PFSK-1 (cell line): ENCODE measurements around the gene DTX3.

Experiments used
- FOXP2 ChIP-seq: optimal IDR thresholded peaks from 2 replicates; pipeline ENCODE3; 2011; ENCODE audit warnings: borderline replicate concordance, control low read depth, inconsistent platforms; ENCODE audit not compliant: insufficient read depth; ENCODE audit errors: extremely low read length, extremely low read depth
- POLR2AphosphoS5 ChIP-seq: IDR thresholded peaks from 2 replicates; pipeline ENCODE4 v1.6.1; 2012; ENCODE audit warnings: low read depth, mild to moderate bottlenecking, control low read depth, low read length, moderate library complexity
- SIN3A ChIP-seq: IDR thresholded peaks from 2 replicates; pipeline ENCODE4 v1.6.1; 2012; ENCODE audit warnings: mild to moderate bottlenecking, low read length, moderate library complexity, borderline replicate concordance; ENCODE audit not compliant: insufficient read depth
- TAF1 ChIP-seq: IDR thresholded peaks from 2 replicates; pipeline ENCODE4 v1.6.1; 2012; ENCODE audit warnings: low read length, control low read depth, borderline replicate concordance; ENCODE audit not compliant: insufficient read depth
- TF ChIP-seq, protein P1 (sequence below), 2 experiments: IDR thresholded peaks; 2 replicates each; pipeline versions ENCODE4 v1.6.1 to v1.8.0; 2011 to 2012; ENCODE audit warnings: low read depth in 2 of 2, low read length in 2 of 2, control low read depth in 1 of 2, inconsistent platforms in 1 of 2, mild to moderate bottlenecking in 1 of 2, moderate library complexity in 1 of 2; ENCODE audit not compliant: insufficient read depth in 1 of 2

Gene DTX3

DNA sequence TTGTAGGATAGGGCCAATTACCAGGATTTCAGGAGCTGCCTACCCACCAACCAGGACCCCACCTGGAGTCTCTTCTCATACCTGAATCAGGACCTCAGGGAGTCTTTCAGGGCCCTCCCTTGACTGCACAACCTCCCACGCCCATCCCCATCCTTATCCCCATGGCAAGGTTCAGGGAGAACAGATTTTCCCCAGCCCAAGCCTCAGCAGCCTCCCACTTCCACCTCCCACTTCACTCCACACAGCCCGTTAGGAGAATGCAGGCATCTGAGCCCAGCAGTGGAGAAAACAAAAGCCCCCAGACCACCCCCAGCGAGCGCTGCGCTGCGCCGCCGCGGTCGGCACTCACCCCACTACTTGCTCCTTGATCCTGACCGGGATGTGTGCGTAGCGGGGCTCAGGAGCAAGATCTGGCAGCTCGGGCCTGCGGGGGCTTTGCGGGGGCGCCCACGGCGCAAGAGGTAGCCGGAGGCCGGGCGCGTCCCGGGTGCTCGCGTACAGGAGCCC lies 27.0 kb downstream of the DTX3 start:
- TF ChIP-seq TAF1, result no peak
- TF ChIP-seq, protein P1, sequence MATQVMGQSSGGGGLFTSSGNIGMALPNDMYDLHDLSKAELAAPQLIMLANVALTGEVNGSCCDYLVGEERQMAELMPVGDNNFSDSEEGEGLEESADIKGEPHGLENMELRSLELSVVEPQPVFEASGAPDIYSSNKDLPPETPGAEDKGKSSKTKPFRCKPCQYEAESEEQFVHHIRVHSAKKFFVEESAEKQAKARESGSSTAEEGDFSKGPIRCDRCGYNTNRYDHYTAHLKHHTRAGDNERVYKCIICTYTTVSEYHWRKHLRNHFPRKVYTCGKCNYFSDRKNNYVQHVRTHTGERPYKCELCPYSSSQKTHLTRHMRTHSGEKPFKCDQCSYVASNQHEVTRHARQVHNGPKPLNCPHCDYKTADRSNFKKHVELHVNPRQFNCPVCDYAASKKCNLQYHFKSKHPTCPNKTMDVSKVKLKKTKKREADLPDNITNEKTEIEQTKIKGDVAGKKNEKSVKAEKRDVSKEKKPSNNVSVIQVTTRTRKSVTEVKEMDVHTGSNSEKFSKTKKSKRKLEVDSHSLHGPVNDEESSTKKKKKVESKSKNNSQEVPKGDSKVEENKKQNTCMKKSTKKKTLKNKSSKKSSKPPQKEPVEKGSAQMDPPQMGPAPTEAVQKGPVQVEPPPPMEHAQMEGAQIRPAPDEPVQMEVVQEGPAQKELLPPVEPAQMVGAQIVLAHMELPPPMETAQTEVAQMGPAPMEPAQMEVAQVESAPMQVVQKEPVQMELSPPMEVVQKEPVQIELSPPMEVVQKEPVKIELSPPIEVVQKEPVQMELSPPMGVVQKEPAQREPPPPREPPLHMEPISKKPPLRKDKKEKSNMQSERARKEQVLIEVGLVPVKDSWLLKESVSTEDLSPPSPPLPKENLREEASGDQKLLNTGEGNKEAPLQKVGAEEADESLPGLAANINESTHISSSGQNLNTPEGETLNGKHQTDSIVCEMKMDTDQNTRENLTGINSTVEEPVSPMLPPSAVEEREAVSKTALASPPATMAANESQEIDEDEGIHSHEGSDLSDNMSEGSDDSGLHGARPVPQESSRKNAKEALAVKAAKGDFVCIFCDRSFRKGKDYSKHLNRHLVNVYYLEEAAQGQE (IDR thresholded peaks at IDR 0.05; ENCODE audit: insufficient read depth in 1 of 2, low read depth in 2 of 2, low read length in 2 of 2), result no peak
- no peak for TF ChIP-seq POLR2AphosphoS5
- no peak for TF ChIP-seq FOXP2
- no peak for TF ChIP-seq SIN3A

DNA sequence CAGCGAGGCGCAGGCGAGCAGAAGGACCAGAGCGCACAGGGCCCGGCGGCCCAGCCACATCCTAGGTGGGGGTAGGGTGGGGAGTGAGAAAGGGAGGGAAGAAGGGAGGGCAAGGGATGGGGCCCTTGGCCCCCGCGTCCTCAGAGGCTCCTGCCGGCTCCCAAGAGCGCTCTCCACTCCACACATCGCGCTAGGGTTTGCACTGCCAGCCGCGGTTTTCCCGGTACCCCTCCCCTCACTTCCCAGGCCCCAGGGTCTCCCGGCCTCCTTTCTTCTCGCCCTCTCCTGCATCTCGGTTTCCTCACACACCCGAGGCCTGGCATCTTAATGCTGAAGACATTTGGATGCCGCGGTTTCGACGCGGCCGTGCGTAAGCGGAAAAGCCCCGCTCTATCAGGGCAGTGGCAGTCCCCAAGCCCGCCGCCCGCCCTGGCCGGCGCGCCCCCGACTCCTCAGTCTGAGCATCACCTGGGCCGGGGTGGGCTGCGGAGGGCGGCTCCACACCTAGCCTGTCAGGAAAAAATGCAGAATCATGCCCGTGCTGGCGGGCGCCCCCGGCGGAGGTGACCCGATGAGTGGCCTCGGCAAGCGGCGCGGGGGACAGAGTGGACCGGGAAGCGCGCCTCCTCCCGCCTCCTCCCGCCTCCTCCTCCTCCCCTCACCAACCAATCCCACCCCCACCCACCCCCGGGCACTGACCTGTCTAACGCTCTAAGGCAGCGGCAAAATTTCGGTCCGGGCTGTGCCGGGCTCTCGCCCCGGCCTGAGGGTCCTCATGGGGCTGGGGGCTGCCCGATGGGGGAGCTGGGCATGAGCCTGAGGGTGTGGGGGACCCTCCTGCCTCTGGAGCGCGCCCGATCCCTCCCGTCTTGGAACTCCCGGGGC lies 27.7 kb downstream of the DTX3 start:
- TF ChIP-seq POLR2AphosphoS5, result no peak
- TF ChIP-seq SIN3A, result no peak
- TF ChIP-seq, protein P1 (IDR thresholded peaks at IDR 0.05; ENCODE audit: insufficient read depth in 1 of 2, low read depth in 2 of 2, low read length in 2 of 2), result no peak
- no peak for TF ChIP-seq FOXP2
- no peak for TF ChIP-seq TAF1

GRCh38 chr12:57632958-57633840 lies 28.6 kb downstream of the DTX3 start, which contains the start of gene B4GALNT1:
TSS of gene B4GALNT1 (minus strand) at chr12:57633201. CDS start at chr12:57632132, 1,069 bp downstream.
- TF ChIP-seq FOXP2 (peak; percentile 61), TAF1 (no peak; the same call in 1 of the 2 replicates), POLR2AphosphoS5 (peak; percentile 46; the same call in 1 of the 2 replicates), SIN3A (no peak)
- TF ChIP-seq, protein P1 (IDR thresholded peaks at IDR 0.05; ENCODE audit: insufficient read depth in 1 of 2, low read depth in 2 of 2, low read length in 2 of 2), result no peak

DNA sequence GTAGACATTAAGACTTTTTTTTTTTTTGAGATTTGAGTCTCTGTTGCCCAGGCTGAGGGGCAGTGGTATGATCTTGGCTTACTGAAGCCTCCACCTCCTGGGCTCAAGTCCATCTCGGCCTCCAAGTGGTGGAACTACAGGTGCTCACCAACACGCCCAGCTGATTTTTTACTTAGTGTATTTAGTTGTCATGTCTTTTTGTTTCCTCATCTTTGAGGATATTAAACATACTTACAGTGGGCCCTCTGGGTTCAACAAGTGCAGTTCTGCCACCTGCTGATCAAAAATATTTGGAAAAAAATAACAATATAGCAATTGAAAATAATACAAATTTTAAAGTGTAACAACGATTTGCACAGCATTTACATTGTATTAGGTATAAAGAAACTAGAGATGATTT lies 32.7 kb downstream of the DTX3 start:
- TF ChIP-seq POLR2AphosphoS5, result no peak

DNA sequence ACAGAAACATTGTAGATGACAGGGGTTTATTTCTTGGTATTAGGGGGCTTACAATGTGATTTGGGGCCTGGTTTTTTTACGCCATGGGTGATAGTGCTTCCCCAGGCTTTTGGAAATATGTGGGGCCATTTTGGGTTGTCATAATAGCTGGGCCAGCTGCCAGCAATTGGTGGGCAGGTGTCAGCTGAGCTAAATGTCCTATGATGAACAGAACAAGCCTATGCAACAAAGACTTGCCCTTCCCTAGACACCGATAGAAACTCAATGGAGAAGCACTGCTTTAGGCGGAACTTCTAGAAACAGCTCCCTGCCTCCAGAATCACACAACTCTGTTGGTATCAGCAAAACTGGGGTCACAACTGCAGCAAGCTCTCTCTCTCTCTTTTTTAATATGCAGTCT lies 33.5 kb downstream of the DTX3 start:
- TF ChIP-seq, protein P1 (IDR thresholded peaks at IDR 0.05; ENCODE audit: insufficient read depth in 1 of 2, low read depth in 2 of 2, low read length in 2 of 2), result no peak
- no peak for TF ChIP-seq POLR2AphosphoS5
- TF ChIP-seq TAF1, result no peak
- no peak for TF ChIP-seq SIN3A
- no peak for TF ChIP-seq FOXP2
